ENCODE measurements around the gene ARHGEF1.

ARHGEF1 gene

GRCh38 chr19:41877916-41878905, 4.8 kb upstream of the ARHGEF1 start:
- no peak for TF ChIP-seq POLR2AphosphoS5 (IDR thresholded peaks at IDR 0.05; ENCODE audit: low read depth, low read length)
- TF ChIP-seq REST (IDR thresholded peaks at IDR 0.05; ENCODE audit: insufficient read depth in 1 of 2, low read depth in 2 of 2, low read length in 2 of 2) = no peak
- TF ChIP-seq TAF1 (IDR thresholded peaks at IDR 0.05; ENCODE audit: borderline replicate concordance, insufficient read depth, low read length) = no peak
- TF ChIP-seq FOXP2 (optimal IDR thresholded peaks at IDR 0.05; ENCODE audit: borderline replicate concordance, extremely low read depth, extremely low read length, insufficient read depth) = no peak

GRCh38 chr19:41879080-41879479, 3.9 kb upstream of the ARHGEF1 start:
- TF ChIP-seq SIN3A (IDR thresholded peaks at IDR 0.05; ENCODE audit: borderline replicate concordance, insufficient read depth, low read length) = no peak
- TF ChIP-seq REST (IDR thresholded peaks at IDR 0.05; ENCODE audit: insufficient read depth in 1 of 2, low read depth in 2 of 2, low read length in 2 of 2) = no peak
- no peak for TF ChIP-seq TAF1 (IDR thresholded peaks at IDR 0.05; ENCODE audit: borderline replicate concordance, insufficient read depth, low read length)
- no peak for TF ChIP-seq FOXP2 (optimal IDR thresholded peaks at IDR 0.05; ENCODE audit: borderline replicate concordance, extremely low read depth, extremely low read length, insufficient read depth)
- TF ChIP-seq POLR2AphosphoS5 (IDR thresholded peaks at IDR 0.05; ENCODE audit: low read depth, low read length) = no peak

GRCh38 chr19:41879670-41880328, 3.2 kb upstream of the ARHGEF1 start:
- no peak for TF ChIP-seq POLR2AphosphoS5 (IDR thresholded peaks at IDR 0.05; ENCODE audit: low read depth, low read length)

GRCh38 chr19:41880329-41880708, 2.7 kb upstream of the ARHGEF1 start:
- TF ChIP-seq SIN3A (IDR thresholded peaks at IDR 0.05; ENCODE audit: borderline replicate concordance, insufficient read depth, low read length) (no peak), FOXP2 (optimal IDR thresholded peaks at IDR 0.05; ENCODE audit: borderline replicate concordance, extremely low read depth, extremely low read length, insufficient read depth) (no peak), POLR2AphosphoS5 (IDR thresholded peaks at IDR 0.05; ENCODE audit: low read depth, low read length) (no peak), TAF1 (IDR thresholded peaks at IDR 0.05; ENCODE audit: borderline replicate concordance, insufficient read depth, low read length) (no peak), REST (IDR thresholded peaks at IDR 0.05; ENCODE audit: insufficient read depth in 1 of 2, low read depth in 2 of 2, low read length in 2 of 2) (no peak)

DNA sequence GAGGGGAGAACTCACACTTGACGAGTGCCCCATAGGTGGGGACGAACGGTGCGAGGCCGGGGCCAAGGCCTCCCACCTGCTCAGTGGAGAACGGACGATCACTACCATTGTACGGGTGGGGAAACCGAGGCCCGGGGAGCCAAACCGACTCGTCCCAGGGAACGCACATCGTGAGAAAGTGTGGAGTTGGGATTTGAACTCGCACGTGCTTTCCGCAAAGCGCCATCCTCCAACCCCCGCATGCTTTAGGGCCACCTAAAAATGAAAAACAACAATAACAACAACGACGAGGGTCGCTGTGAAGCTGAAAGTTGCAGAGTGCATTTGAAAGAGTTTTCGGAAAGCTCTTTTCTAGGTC, 458 bp downstream of the ARHGEF1 start:
- TF ChIP-seq REST (IDR thresholded peaks at IDR 0.05; ENCODE audit: insufficient read depth in 1 of 2, low read depth in 2 of 2, low read length in 2 of 2) (no peak), FOXP2 (optimal IDR thresholded peaks at IDR 0.05; ENCODE audit: borderline replicate concordance, extremely low read depth, extremely low read length, insufficient read depth) (no peak), SIN3A (IDR thresholded peaks at IDR 0.05; ENCODE audit: borderline replicate concordance, insufficient read depth, low read length) (no peak; the same call in 1 of the 2 replicates), POLR2AphosphoS5 (IDR thresholded peaks at IDR 0.05; ENCODE audit: low read depth, low read length) (no peak), TAF1 (IDR thresholded peaks at IDR 0.05; ENCODE audit: borderline replicate concordance, insufficient read depth, low read length) (no peak)

All from PFSK-1 (cell line).